DMS53 treated with DMSO at 0.1 percent for 48 hours (cell line): ENCODE measurements around the gene ZNF385C.

Source experiments
- DNase-seq: peaks from one replicate; lab custom pipeline; 2025; ENCODE audit not compliant: unreplicated experiment; lab: John Stamatoyannopoulos, UW

ZNF385C gene

DNA sequence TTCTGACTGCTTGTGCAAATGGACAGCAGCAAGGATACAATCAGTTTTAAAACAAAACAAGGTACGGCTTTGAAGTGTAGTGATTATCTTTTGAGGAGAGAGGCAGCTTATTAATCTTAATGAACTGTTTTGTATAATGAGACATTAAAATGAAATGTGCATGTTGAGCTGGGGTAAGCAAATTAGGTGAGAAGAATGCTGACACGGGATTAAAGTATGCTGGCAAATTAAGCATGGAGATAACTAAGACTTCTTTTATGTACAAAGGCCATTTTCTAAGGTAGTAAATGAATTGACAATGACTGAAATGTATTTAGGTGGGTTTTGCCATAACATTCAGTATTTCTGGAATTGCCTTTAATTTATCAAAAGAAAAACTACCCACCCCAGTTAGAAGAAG, 99.8 kb downstream of the ZNF385C start:
- no peak for DNase-seq

- DNase-seq, result no peak
Observed at GRCh38 chr17:41996855-41997164, 101.5 kb downstream of the ZNF385C start.

GRCh38 chr17:41992576-41992975, 105.7 kb downstream of the ZNF385C start:
- DNase-seq, result no peak

GRCh38 chr17:41989702-41990419, 108.4 kb downstream of the ZNF385C start:
- DNase-seq, result no peak

- DNase-seq, result no peak
Observed at GRCh38 chr17:41988418-41988817, 109.9 kb downstream of the ZNF385C start.

DNA sequence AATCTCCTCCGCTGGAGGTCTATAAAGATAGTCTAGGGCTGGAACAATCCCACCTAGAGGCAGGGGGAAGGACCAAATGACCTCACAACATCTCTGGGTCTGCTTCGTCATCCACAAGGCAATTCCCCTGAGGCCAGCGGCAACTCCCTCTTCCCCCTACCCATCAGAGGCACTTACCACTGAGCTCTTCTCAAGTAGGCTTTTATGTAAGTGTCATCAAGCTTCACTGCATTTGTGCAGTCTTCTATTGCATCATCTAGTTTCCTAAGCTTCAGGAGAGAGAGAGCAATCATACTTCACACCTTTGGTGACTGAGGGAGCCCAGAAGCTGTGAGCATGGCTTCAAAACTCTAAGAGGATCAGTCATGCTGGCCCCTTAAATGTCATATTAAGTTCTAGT, 110.6 kb downstream of the ZNF385C start:
- DNase-seq, result no peak

- no peak for DNase-seq
Observed at GRCh38 chr17:41986634-41987033, 111.6 kb downstream of the ZNF385C start.

GRCh38 chr17:41985919-41986318, 112.4 kb downstream of the ZNF385C start:
- no peak for DNase-seq

- DNase-seq, result no peak
Observed at GRCh38 chr17:41984454-41984853, 113.8 kb downstream of the ZNF385C start.

- DNase-seq, result no peak
Observed at GRCh38 chr17:41982026-41982760, 116.1 kb downstream of the ZNF385C start.

DNA sequence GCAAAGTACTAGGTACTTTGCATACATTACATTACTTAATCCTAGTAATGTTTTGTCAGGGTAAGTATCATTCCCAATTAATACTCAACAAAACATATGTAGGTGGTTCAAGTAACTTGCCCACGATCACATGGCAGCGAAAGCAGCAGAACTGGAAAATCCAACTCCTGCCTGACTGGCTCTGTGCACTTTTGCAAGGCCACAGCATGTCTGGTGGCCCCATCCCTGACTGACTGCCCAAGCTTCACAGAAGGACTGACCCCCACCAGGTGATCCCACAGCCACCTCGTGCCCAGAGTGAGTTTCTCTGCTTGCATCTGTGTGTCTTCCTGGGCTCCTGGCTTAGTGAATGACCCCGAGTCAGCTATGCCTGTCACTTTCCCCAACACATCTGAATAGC, 120.3 kb downstream of the ZNF385C start:
- no peak for DNase-seq

- no peak for DNase-seq
Observed at GRCh38 chr17:41976142-41976768, 122.0 kb downstream of the ZNF385C start.
